ENCODE measurements around the gene FXR1.
"Not testable (repeated sequence)": the region's sequence is repeated elsewhere in the genome, so short reads cannot be mapped to it uniquely, and the experiment has no call there.

FXR1 gene

GRCh38 chr3:180912304-180913296 is at the start of gene FXR1:
Gene FXR1 (plus strand): TSS chr3:180912670. CDS start chr3:180912686, 16 bp downstream.
- DNase-seq, result peak; percentile 97

DNA sequence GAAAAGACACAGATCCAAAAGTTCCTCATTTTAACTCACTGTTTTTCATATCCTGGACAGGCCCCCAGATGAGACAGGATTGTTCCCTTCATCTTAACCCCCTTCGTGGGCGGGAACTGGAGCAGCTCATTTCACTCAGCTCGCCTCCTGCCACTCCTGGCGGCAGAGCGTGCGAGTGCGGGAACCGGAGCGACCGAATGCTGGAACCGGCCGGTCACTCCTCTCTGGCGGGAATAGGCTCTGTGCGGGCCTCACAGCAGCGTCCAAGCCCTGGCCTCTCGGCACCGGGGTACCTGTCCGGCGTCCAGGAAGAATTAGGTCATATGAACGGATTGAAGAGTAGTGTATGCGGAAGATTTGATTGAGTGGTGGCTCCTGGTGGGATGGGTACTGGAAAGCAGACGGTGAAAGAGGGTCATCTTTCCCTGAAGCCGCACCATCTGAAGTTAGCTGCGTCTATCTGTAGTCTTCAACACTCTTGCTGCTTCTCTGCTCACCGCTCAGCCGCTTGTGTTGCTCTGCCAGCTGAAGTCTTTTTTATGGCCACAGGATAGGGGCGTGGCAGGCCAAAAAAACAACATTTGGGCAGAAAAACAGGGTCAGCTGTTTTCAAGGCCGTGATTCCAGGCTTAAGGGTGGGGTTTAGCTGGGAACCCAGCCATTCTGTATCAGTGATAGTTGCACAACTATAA is 42.3 kb upstream of the FXR1 start:
- DNase-seq, result peak; percentile 55

GRCh38 chr3:180871901-180872300 is 40.6 kb upstream of the FXR1 start:
- no peak for DNase-seq

DNA sequence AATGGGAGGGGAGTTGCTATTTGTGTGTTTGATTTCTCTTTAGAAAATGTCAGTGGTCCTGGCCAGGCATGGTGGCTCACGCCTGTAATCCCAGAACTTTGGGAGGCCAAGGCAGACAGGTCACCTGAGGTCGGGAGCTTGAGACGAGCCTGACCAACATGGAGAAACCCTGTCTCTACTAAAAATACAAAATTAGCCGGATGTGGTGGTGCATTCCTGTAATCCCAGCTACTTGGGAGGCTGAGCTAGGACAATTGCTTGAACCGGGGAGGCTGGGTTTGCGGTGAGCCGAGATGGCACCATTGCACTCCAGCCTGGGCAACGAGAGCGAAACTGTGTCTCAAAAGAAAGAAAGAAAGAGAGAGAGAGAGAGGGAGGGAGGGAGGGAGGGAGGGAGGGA is 40.0 kb upstream of the FXR1 start:
- not testable (repeated sequence) for DNase-seq

- DNase-seq, result no peak
Measured at GRCh38 chr3:180875124-180875698, 37.3 kb upstream of the FXR1 start.

DNA sequence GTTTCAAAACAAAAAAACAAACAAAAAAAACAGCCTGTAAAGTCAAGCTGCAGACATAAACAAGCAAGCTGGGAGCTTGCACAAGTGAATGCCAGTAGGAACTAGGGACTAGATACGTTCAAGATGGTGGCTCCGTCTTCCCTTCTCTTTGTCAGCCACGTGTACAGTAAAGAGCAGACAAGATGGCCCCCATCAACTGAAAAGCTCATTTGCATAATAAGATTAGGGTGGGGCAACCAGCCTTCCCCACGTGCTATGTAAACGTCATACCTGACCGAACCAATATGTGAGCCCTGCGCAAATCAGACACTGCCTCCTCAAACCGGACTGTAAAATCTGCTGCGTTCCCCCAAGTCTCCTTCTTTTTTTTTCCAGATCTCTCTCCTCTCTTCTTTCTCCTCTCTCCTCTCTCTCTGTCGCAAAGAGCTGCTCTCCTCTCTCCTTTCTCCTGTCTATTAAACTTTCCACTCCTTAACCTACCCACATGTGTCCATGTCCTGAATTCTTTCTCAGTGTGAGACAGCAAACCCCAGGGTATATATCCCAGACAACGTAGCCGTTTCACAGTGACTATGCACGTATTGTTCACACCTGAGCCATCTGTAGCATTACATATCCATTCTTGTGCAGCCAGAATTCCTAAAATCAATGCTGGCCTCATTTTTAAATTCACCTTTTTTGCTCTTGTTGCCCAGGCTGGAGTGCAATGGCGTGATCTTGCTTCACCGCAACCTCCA is 31.2 kb upstream of the FXR1 start:
- no peak for DNase-seq

DNA sequence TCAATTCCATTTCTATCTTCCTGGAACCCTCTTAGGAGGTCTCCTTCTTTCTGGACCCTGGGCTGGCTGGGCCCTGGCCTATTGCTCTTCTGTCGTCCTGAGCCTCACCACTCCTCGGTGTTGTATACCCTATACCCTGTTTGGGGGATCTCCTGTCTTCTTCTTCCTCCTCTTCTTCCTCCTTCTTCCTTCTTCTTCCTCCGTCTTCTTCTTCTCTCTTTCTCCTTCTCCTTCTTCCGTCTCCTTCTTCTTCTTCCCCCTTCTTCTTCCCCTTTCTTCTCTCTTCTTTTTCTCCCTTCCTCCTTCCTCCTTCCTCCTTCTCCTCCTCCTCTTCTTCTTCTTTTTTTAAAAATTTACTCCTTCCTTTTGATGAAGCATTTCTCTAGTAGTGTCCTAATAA is 30.4 kb upstream of the FXR1 start:
- no peak for DNase-seq

- DNase-seq, result no peak
Measured at GRCh38 chr3:180888992-180889560, 23.4 kb upstream of the FXR1 start.

GRCh38 chr3:180898572-180898971 is 13.9 kb upstream of the FXR1 start:
- DNase-seq, result no peak

- no peak for DNase-seq
Measured at GRCh38 chr3:180909369-180910127, 2.9 kb upstream of the FXR1 start.

GRCh38 chr3:180910823-180911222 is 1.6 kb upstream of the FXR1 start:
- DNase-seq, result no peak

- no peak for DNase-seq
Measured at GRCh38 chr3:180911876-180912303, 580 bp upstream of the FXR1 start.

- no peak for DNase-seq
Measured at GRCh38 chr3:180913581-180914404, 1.3 kb downstream of the FXR1 start.

GRCh38 chr3:180918542-180918941 is 6.1 kb downstream of the FXR1 start:
- DNase-seq, result no peak

DNA sequence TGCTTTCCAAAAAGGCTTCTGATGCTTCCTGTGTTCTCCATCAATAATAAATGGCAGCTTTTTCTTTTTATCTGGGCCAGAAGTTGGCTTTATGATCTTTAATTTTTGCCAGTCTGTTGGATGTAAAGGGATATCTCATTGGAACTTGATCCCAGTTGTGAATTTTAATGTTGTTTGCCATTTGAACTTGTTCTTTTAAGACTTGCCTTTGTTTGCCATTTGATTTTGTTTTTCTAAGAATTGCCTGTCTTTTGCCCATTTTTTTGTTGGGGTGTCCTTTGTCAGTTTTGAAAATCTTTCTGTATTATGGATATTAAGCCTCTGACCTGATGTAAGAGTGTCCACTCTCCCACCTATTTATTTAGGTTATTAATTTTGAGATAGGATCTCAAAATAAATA is 9.8 kb downstream of the FXR1 start:
- no peak for DNase-seq

- no peak for DNase-seq
Measured at GRCh38 chr3:180923561-180923960, 11.1 kb downstream of the FXR1 start.

GRCh38 chr3:180926526-180926925 is 14.1 kb downstream of the FXR1 start:
- no peak for DNase-seq

DNA sequence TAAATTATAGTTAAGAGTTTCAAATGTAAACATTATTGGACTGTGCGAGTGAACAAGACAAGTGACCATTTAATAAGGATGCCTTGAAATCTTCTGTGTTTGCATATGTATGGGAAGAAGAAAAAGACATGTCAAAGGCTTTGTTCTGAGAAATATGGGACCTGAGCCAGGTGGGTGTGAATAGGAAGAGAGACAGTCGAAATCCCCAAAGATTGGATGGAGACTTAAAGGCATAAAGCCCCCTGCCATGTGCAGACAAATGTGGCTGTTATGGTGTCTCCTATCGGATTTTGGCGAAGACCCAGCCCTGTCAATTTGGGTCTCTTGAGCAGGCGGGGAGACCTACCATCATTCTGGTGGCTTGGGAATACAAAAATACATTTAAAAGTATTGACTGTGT is 16.9 kb downstream of the FXR1 start:
- DNase-seq, result no peak

GRCh38 chr3:180930526-180930925 is 18.1 kb downstream of the FXR1 start:
- DNase-seq, result no peak

DNA sequence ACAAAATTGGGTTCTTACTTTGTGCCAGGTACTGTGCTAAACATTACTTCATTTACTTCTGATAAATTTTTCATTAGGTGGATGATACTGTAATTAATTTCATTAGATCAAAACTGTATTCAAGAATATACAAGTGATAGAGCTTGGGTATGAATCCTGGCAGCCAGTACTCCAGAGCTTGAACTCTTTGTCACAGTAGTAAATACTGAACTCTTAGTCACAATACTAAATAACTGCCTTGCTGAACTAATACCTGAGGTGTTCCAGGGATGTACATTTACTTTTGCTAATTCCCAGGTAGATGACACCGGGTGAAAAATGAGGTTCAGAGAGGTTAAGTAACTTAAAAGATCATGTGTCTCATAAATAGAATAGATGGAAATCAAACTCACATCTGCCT is 20.3 kb downstream of the FXR1 start:
- no peak for DNase-seq

- DNase-seq, result no peak
Measured at GRCh38 chr3:180934638-180935037, 22.2 kb downstream of the FXR1 start.
